Panc1 (cell line): Measurements from ENCODE around the gene EFCAB9.

ENCODE experiments used
- CTCF ChIP-seq: fragments of 450-650 bp; IDR thresholded peaks from 2 replicates; pipeline ENCODE4 v1.5.1; 2017; ENCODE audit warnings: mild to moderate bottlenecking
- POLR2AphosphoS5 ChIP-seq: IDR thresholded peaks from 2 replicates; pipeline ENCODE4 v1.6.1; 2012; ENCODE audit warnings: mild to moderate bottlenecking, low read depth, low read length, moderate library complexity
- REST ChIP-seq, 2 experiments: IDR thresholded peaks; 2 replicates each; pipeline ENCODE4 v1.6.1; 2011 to 2012; ENCODE audit warnings: low read depth in 2 of 2, control low read depth in 1 of 2, low read length in 1 of 2, mild to moderate bottlenecking in 1 of 2, moderate library complexity in 1 of 2; ENCODE audit not compliant: insufficient read depth in 1 of 2
- SIN3A ChIP-seq: IDR thresholded peaks from 2 replicates; pipeline ENCODE4 v1.6.1; 2012; ENCODE audit warnings: low read depth, mild to moderate bottlenecking, low read length, moderate library complexity, borderline replicate concordance; ENCODE audit not compliant: insufficient read depth

GRCh38 chr5:172209714-172210113 lies 15.7 kb downstream of the EFCAB9 start:
- no peak for TF ChIP-seq CTCF
- TF ChIP-seq SIN3A: no peak
- TF ChIP-seq POLR2AphosphoS5: no peak
- no peak for TF ChIP-seq REST (IDR thresholded peaks at IDR 0.05; ENCODE audit: insufficient read depth in 1 of 2, low read depth in 2 of 2, low read length in 1 of 2)
